GM21737 (cell line): ENCODE data around the gene CHAD.
"Not testable (repeated sequence)": the region's sequence is repeated elsewhere in the genome, so short reads cannot be mapped to it uniquely, and the experiment has no call there.

Source experiments
- ATAC-seq: cut with Tn5 transposase; IDR thresholded peaks from one replicate; pipeline ENCODE4 v1.9.1; 2021; ENCODE audit warnings: mild to moderate bottlenecking, moderate library complexity; ENCODE audit not compliant: unreplicated experiment

Gene CHAD

DNA sequence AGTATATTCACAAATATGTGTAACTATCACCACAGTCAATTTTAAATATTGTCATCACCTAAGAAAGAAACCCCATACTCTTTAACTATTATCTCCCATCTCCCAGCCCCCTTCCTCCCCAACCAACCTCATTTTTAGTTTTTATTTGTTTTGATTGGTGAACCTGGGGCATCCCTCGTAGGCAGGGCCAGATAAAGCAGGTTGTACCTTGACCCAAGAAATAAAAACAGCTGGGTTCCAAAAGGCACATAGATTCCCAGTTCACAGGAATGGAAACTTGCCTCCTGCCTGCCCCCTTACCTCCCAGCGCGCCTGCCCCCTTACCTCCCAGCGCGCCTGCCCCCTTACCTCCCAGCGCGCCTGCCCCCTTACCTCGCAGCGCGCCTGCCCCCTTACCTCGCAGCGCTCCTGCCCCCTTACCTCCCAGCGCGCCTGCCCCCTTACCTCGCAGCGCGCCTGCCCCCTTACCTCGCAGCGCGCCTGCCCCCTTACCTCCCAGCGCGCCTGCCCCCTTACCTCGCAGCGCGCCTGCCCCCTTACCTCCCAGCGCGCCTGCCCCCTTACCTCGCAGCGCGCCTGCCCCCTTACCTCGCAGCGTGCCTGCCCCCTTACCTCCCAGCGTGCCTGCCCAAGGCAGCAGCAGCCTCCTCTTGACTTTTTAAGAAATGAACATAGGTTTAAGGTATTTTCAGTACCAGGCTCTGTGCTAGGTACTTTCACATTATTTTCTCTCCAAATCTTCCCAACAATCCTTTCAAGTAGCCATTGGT lies 7.3 kb upstream of the CHAD start:
- not testable (repeated sequence) for ATAC-seq

GRCh38 chr17:50475362-50475761 lies 6.7 kb upstream of the CHAD start:
- ATAC-seq = no peak

DNA sequence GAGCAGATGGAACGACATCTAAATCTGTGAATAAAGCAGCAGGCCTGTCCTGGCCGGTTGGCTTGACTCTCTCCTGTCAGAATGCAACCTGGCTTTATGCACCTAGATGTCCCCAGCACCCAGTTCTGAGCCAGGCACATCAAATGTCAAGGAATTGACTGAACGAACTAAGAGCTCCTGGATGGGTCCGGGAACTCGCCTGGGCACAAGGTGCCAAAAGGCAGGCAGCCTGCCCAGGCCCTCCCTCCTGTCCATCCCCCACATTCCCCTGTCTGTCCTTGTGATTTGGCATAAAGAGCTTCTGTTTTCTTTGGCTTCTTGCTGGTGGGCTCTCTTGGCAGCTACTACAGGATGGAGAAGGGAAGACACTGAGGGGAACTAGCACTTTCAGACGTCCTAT lies 5.8 kb upstream of the CHAD start:
- no peak for ATAC-seq

- ATAC-seq = no peak
These were observed 5.2 kb upstream of the CHAD start for GRCh38 chr17:50473901-50474300.

GRCh38 chr17:50472761-50473161 lies 4.1 kb upstream of the CHAD start:
- ATAC-seq = not testable (repeated sequence)

- ATAC-seq = no peak
These were observed 3.6 kb upstream of the CHAD start for GRCh38 chr17:50472286-50472685.

DNA sequence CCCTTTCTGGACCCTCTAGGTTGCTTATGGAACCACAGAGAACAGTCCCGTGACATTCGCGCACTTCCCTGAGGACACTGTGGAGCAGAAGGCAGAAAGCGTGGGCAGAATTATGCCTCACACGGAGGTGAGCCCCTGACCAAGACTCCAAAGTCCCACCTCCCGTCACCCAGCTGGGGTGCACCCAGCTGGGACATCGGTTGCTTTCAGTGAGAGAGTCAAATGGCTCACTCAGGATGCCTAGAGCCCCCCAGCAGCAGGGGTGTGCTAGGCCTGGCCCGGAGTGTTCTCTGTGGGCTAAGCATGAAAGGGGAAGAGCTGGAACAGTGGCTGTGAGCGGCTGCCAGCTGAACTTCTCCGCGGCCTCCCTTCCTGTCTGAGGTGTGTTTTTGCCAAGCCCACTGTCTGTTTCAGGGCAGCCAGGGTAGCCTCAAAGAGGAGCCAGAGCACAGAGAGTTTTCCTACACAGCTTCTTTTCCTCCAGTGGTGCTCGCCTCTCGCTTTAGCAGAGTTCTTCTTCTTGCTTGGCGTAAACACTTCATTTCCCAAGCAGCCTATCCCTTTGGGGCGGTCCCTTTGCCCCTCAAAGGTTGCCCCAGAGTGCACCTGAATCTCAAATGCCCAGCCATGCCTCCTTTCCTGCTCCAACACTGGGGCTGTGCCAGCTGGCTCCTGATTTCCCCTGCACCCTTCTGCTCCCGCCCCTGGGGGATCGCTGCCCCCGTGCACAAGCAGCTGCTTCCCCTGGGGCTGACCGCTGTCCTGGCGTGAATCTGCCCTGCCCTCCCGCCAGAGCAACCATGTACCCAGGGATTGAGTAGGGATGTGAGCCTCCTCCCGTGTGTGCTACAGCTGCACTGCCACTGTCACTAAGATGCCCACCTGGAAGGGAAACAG lies 2.6 kb upstream of the CHAD start:
- no peak for ATAC-seq

- ATAC-seq = no peak
These were observed 1.7 kb upstream of the CHAD start for GRCh38 chr17:50470426-50470825.

DNA sequence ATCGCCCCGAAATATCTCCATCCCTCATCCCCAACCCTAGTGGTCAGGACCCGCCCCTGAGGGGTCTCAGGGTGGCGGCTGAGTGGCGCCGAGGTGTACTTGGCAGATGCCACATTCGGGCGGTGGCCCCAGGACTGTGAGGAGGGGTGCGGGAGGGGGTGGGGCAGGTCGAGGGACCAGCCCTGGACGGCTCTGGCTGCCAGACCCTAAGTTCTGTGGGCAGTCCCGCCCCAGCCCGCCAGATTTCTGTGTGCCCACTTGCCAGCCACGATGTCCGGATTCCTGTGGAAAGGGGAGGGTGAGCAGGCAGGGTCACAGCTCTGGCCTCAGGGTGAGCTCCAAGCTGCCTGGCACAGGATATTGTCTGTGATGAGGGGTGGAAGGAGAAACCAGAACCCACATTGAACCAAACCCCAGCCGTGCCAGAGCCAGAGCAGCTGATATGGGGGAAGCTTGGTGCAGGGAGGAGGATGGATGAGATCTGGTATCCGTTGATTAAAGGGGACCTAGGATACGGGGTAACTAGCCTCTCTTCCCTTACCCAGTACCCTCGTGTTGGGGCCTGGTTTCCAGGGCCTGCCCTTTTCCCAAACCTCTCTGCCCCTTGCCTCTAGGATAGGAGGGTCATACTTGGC lies 1.1 kb upstream of the CHAD start:
- no peak for ATAC-seq

GRCh38 chr17:50469208-50469605 lies 527 bp upstream of the CHAD start:
- ATAC-seq = no peak

DNA sequence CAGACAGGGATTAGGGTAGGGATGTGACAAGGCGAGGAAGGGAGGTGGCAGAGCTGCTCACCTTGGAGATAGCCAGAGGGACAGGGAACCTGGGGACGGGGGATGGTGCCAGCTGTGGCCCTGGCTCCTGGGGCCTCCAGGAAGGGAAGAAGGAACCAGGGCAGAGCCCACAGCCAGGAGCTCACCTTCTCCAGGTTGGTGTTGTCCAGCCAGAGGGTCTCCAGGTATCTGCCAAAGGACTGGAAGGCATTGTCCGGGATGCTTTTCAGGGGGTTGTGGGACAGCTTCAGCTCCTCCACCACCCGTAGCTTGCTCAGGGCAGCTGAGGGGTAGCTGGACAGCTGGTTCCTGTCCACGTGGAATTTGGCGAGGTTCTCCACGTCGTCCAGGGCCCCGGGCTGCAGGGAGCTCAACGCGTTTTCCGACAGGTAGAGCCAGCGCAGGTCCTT lies 801 bp downstream of the CHAD start:
- ATAC-seq = no peak

GRCh38 chr17:50467114-50467854 lies 1.4 kb downstream of the CHAD start:
- no peak for ATAC-seq

- ATAC-seq = no peak
These were observed 2.1 kb downstream of the CHAD start for GRCh38 chr17:50466371-50467113.

DNA sequence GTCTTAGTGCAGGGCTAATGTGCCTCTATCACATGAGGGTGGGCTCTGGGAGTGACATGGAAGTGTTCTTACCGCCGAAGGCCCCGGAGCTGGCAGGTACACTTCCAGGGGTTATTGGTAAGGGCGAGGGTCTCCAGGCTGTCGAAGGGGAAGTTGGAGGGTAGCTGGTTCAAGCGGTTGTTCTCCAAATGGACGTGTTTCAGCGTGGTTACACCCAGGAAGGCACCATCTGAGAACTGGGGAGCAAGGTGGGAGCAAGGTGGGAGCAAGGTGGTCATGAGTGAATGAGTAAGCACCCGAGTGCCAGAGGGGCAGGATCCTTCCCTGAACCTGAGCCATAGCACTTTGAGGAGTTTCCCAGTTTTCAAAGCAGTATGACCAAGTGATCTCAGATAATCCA lies 3.0 kb downstream of the CHAD start:
- no peak for ATAC-seq

- no peak for ATAC-seq
These were observed 3.5 kb downstream of the CHAD start for GRCh38 chr17:50465171-50465570.

- ATAC-seq = no peak
These were observed 3.9 kb downstream of the CHAD start for GRCh38 chr17:50464736-50465135.

- no peak for ATAC-seq
These were observed 4.6 kb downstream of the CHAD start for GRCh38 chr17:50464121-50464520.

- ATAC-seq = no peak
These were observed 6.2 kb downstream of the CHAD start for GRCh38 chr17:50462446-50462845.

- ATAC-seq = no peak
These were observed 7.0 kb downstream of the CHAD start for GRCh38 chr17:50461550-50462132.
